K562 (cell line): ENCODE data around the gene UBXN1. TPM values are rescaled to one million over a fixed set of nuclear protein-coding genes. Genes with fewer than 3 reads are reported as not detected.

Experiments used
- ETV6 ChIP-seq, 3 experiments: fragments of 150-350 bp in 1 of 3; sonication (generic) in 1 of 3; formaldehyde crosslinking in 1 of 3; IDR thresholded peaks; 2 replicates each; pipeline versions ENCODE4 v1.6.1 to v1.8.0; 2014 to 2022; ENCODE audit warnings: borderline replicate concordance in 2 of 3, low read depth in 2 of 3, antibody characterized with exemption in 1 of 3, low read length in 1 of 3, mild to moderate bottlenecking in 1 of 3, missing genetic modification reagents in 1 of 3
- HLTF ChIP-seq: fragments of 450-650 bp; IDR thresholded peaks from 2 replicates; pipeline ENCODE4 v1.6.1; 2016
- polyA plus RNA-seq, 8 experiments: library from polyadenylated mRNA; depleted of rRNA in 4 of 8; stranded (reverse) in 5 of 8; unstranded in 3 of 8; fragments of >200 nt; fragmentation: Nextera tagmentation in 2 of 8; fragmentation: Illumina TruSeq in 1 of 8; extraction: Ambion mirVana in 2 of 8; extraction: Trizol in 1 of 8; gene quantifications; 2 replicates each; pipeline versions ENCODE4 v1.2.1 to v1.2.3, GENCODE V29; 2011 to 2014; ENCODE audit warnings: inconsistent platforms in 1 of 8, missing spikeins in 1 of 8
- total RNA-seq, 7 experiments: library from RNA; depleted of rRNA in 6 of 7; stranded (reverse); fragments of >200 nt in 6 of 7; fragmentation: Illumina TruSeq in 2 of 7; extraction: Trizol in 2 of 7; gene quantifications; 2 replicates each; pipeline versions ENCODE4 v1.2.1 to v1.2.3, GENCODE V29; 2011 to 2021; ENCODE audit warnings: low replicate concordance in 1 of 7
- TF ChIP-seq, protein P1 (sequence below), 2 experiments: fragments of 450-650 bp in 1 of 2; sonication (generic) in 1 of 2; formaldehyde crosslinking in 1 of 2; IDR thresholded peaks in 1 of 2; conservative IDR thresholded peaks in 1 of 2; 2 replicates each; pipeline versions ENCODE4 v1.6.1 to v1.8.1; 2016 to 2023; ENCODE audit warnings: mild to moderate bottlenecking in 2 of 2, moderate library complexity in 2 of 2, inconsistent platforms in 1 of 2, missing genetic modification reagents in 1 of 2
- TF ChIP-seq, protein P2 (sequence below), 2 experiments: fragments of 450-650 bp in 1 of 2; sonication (generic) in 1 of 2; formaldehyde crosslinking in 1 of 2; IDR thresholded peaks; 2 replicates each; pipeline versions ENCODE4 v1.7.1 to v1.9.0; 2016 to 2022; ENCODE audit warnings: inconsistent platforms in 1 of 2, mild to moderate bottlenecking in 1 of 2, missing genetic modification reagents in 1 of 2
- TF ChIP-seq, protein P3 (sequence below): sonication (generic); IDR thresholded peaks from 2 replicates; pipeline ENCODE4 v1.6.1; 2016
- TF ChIP-seq, protein P4 (sequence below): fragments of 450-650 bp; IDR thresholded peaks from 2 replicates; pipeline ENCODE4 v1.6.1; 2016; ENCODE audit warnings: borderline replicate concordance
- TF ChIP-seq, protein P5 (sequence below): fragments of 250-450 bp; sonication (Bioruptor Pico); IDR thresholded peaks from 2 replicates; pipeline ENCODE4 v1.5.0; 2020; ENCODE audit warnings: mild to moderate bottlenecking, borderline replicate concordance

UBXN1 gene
- total and polyA plus RNA-seq, 9 of the 15 experiments (the other 6 are each of a cell fraction or from before 2014, with no cell fraction given), result 4.8 to 263 (median 99.7) TPM

DNA sequence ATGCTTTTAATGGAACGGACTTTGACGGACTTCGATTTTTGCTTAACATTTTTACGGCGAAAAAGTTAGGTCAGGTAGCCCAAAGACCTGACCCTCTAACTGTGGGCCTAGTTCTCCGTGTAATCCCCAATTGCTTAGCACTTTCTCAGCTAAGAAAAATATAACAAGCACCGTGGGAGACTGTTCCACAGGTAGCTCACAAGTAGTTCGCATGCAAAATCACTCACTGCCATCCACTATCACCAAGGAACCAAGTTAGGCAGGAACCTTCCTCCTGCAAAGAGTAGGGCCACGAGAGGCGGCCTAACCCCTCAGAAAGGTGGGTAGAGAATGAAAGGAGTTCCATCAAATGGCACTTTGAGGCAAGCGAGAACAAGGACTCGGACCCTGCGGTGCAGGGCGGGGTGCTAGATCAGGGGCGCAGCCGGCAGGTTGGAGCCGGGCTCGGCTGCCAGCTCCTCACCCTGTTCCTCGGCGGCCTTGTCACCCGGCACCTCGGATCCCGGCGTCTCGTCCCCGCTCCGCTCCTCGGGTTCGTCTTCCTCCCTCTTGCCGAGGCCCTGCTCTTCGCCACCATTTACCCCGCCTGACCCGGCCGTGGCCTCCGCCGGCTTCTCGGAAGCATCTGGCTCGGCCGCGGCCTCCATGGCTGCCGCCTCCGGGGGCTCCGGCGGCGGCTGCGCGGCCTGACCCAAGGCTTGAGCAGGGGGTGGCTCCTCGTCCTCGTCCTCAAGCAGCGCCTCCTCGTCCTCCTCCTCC, 47.5 kb upstream of the UBXN1 start (continued):
- TF ChIP-seq ETV6 (IDR thresholded peaks at IDR 0.05; ENCODE audit: borderline replicate concordance in 1 of 2, low read depth in 2 of 2, low read length in 1 of 2), result 0 out of 4 replicates have a peak, but pooled peaks of 1 of the 2 experiments have one; percentile 16
- no peak for TF ChIP-seq ETV6 (CRISPR knock-in tag; IDR thresholded peaks at IDR 0.05; ENCODE audit: borderline replicate concordance)
- no peak for TF ChIP-seq HLTF
- TF ChIP-seq, protein P1, sequence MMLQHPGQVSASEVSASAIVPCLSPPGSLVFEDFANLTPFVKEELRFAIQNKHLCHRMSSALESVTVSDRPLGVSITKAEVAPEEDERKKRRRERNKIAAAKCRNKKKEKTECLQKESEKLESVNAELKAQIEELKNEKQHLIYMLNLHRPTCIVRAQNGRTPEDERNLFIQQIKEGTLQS (IDR thresholded peaks at IDR 0.05), result no peak
- TF ChIP-seq, protein P1 (CRISPR knock-in tag; conservative IDR thresholded peaks at IDR 0.05), result 0 out of 2 replicates have a peak, but pooled peaks have one; percentile 53
- TF ChIP-seq, protein P2, sequence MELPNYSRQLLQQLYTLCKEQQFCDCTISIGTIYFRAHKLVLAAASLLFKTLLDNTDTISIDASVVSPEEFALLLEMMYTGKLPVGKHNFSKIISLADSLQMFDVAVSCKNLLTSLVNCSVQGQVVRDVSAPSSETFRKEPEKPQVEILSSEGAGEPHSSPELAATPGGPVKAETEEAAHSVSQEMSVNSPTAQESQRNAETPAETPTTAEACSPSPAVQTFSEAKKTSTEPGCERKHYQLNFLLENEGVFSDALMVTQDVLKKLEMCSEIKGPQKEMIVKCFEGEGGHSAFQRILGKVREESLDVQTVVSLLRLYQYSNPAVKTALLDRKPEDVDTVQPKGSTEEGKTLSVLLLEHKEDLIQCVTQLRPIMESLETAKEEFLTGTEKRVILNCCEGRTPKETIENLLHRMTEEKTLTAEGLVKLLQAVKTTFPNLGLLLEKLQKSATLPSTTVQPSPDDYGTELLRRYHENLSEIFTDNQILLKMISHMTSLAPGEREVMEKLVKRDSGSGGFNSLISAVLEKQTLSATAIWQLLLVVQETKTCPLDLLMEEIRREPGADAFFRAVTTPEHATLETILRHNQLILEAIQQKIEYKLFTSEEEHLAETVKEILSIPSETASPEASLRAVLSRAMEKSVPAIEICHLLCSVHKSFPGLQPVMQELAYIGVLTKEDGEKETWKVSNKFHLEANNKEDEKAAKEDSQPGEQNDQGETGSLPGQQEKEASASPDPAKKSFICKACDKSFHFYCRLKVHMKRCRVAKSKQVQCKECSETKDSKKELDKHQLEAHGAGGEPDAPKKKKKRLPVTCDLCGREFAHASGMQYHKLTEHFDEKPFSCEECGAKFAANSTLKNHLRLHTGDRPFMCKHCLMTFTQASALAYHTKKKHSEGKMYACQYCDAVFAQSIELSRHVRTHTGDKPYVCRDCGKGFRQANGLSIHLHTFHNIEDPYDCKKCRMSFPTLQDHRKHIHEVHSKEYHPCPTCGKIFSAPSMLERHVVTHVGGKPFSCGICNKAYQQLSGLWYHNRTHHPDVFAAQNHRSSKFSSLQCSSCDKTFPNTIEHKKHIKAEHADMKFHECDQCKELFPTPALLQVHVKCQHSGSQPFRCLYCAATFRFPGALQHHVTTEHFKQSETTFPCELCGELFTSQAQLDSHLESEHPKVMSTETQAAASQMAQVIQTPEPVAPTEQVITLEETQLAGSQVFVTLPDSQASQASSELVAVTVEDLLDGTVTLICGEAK (IDR thresholded peaks at IDR 0.05), result 0 out of 2 replicates have a peak, but pooled peaks have one; percentile 23
- TF ChIP-seq, protein P2 (CRISPR knock-in tag; IDR thresholded peaks at IDR 0.05), result no peak
- TF ChIP-seq, protein P3, sequence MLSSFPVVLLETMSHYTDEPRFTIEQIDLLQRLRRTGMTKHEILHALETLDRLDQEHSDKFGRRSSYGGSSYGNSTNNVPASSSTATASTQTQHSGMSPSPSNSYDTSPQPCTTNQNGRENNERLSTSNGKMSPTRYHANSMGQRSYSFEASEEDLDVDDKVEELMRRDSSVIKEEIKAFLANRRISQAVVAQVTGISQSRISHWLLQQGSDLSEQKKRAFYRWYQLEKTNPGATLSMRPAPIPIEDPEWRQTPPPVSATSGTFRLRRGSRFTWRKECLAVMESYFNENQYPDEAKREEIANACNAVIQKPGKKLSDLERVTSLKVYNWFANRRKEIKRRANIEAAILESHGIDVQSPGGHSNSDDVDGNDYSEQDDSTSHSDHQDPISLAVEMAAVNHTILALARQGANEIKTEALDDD, result 0 out of 2 replicates have a peak, but pooled peaks have one; percentile 49
- TF ChIP-seq, protein P4, sequence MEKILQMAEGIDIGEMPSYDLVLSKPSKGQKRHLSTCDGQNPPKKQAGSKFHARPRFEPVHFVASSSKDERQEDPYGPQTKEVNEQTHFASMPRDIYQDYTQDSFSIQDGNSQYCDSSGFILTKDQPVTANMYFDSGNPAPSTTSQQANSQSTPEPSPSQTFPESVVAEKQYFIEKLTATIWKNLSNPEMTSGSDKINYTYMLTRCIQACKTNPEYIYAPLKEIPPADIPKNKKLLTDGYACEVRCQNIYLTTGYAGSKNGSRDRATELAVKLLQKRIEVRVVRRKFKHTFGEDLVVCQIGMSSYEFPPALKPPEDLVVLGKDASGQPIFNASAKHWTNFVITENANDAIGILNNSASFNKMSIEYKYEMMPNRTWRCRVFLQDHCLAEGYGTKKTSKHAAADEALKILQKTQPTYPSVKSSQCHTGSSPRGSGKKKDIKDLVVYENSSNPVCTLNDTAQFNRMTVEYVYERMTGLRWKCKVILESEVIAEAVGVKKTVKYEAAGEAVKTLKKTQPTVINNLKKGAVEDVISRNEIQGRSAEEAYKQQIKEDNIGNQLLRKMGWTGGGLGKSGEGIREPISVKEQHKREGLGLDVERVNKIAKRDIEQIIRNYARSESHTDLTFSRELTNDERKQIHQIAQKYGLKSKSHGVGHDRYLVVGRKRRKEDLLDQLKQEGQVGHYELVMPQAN, result peak; percentile 17; the same call in 1 of the 2 replicates
- TF ChIP-seq, protein P5, sequence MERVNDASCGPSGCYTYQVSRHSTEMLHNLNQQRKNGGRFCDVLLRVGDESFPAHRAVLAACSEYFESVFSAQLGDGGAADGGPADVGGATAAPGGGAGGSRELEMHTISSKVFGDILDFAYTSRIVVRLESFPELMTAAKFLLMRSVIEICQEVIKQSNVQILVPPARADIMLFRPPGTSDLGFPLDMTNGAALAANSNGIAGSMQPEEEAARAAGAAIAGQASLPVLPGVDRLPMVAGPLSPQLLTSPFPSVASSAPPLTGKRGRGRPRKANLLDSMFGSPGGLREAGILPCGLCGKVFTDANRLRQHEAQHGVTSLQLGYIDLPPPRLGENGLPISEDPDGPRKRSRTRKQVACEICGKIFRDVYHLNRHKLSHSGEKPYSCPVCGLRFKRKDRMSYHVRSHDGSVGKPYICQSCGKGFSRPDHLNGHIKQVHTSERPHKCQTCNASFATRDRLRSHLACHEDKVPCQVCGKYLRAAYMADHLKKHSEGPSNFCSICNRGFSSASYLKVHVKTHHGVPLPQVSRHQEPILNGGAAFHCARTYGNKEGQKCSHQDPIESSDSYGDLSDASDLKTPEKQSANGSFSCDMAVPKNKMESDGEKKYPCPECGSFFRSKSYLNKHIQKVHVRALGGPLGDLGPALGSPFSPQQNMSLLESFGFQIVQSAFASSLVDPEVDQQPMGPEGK (CRISPR knock-in tag), result no peak
